ENCODE data around the gene IGFL2. TPM values are rescaled to one million over a fixed set of nuclear protein-coding genes. Genes with fewer than 3 reads are reported as not detected.

IGFL2 gene
- total and polyA plus RNA-seq, 12 donors: 0.44 TPM; not detected in 11

DNA sequence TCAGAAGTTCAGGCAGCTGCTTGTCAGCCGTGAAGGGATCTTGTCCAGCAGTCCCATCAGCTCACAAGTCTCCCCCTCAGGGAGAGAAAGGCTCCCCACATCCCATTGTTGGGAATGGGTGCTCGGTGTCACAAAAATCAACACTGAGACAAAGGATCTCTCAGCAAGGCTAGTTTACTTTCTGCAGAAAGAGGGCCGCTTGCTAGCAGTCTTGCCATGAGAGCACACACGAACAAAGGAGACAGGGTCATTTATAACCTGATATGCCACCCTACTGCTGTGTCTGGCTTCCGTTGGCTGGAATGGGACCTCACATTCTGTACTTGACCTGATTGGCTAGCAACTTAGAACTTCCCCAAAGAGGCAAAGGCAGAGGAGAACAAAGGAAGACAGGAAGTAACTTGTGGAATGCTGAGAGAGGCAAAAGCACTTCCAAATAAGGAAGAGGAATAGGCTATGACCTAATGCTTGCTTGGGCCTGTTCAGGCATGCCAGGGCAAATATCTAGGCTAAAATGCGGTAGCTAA lies 14.9 kb upstream of the IGFL2 start:
- peak in 2 of 8 donors; percentile 24 to 35 for ATAC-seq
- intact Hi-C loops (cut with DNase I): no loop called here
- Histone ChIP-seq H3K4me1 (peaks cover 2 to 21% (median 12%) of the 10 kb centered on the region in 9 donors), H3K9me3 (no peaks in the 10 kb centered on the region), H3K4me3 (no peak overlapping the region), H3K27ac (peak overlapping the region in 6 of 10 donors; percentile 38 to 84 (median 70)), H3K27me3 (peaks cover 0 to 27% (median 0%) of the 10 kb centered on the region in 7 donors), H3K36me3 (no peaks in the 10 kb centered on the region)
- 55 to 57% methylated on average over 6 of the region's 6 CpGs for WGBS, 2 donors
- TF ChIP-seq, protein P1, sequence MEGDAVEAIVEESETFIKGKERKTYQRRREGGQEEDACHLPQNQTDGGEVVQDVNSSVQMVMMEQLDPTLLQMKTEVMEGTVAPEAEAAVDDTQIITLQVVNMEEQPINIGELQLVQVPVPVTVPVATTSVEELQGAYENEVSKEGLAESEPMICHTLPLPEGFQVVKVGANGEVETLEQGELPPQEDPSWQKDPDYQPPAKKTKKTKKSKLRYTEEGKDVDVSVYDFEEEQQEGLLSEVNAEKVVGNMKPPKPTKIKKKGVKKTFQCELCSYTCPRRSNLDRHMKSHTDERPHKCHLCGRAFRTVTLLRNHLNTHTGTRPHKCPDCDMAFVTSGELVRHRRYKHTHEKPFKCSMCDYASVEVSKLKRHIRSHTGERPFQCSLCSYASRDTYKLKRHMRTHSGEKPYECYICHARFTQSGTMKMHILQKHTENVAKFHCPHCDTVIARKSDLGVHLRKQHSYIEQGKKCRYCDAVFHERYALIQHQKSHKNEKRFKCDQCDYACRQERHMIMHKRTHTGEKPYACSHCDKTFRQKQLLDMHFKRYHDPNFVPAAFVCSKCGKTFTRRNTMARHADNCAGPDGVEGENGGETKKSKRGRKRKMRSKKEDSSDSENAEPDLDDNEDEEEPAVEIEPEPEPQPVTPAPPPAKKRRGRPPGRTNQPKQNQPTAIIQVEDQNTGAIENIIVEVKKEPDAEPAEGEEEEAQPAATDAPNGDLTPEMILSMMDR (IDR thresholded peaks at IDR 0.05): no peak
- DNase-seq: peak in 1 of 2 donors; percentile 8

DNA sequence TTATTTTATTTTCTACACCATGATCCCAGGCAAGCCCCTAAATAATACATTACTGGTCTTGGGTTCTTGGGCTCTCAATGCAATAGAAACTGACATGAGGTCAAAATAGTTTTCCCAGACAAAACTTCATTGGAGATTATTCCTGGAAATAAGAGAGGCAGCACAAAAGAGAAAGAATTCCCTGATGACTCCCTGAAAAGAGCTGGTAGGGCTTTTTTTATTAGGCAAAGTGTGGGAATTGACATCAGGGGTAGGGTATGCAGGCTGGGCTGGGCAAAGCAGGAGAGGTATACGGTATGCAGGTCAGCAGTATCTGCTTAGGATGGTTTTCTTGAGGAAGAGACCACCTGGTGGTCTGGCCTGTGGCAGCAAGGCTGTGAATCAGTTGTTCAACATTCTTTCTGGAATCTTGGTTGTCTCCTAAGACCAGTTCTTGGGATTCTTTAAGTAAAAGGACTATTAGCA lies 14.2 kb upstream of the IGFL2 start:
- Histone ChIP-seq H3K9me3 (no peaks in the 10 kb centered on the region), H3K36me3 (no peaks in the 10 kb centered on the region), H3K27ac (peak overlapping the region in 6 of 10 donors; percentile 21 to 84 (median 70)), H3K27me3 (peaks cover 0 to 20% (median 0%) of the 10 kb centered on the region in 7 donors), H3K4me3 (no peak overlapping the region), H3K4me1 (peaks cover 2 to 21% (median 12%) of the 10 kb centered on the region in 9 donors)
- WGBS, 2 donors: 83 to 85% methylated on average over 1 of the region's 1 CpG
- TF ChIP-seq, protein P1 (IDR thresholded peaks at IDR 0.05): no peak
- ATAC-seq (no peak), DNase-seq (no peak)
- intact Hi-C loops (cut with DNase I): no loop called here

DNA sequence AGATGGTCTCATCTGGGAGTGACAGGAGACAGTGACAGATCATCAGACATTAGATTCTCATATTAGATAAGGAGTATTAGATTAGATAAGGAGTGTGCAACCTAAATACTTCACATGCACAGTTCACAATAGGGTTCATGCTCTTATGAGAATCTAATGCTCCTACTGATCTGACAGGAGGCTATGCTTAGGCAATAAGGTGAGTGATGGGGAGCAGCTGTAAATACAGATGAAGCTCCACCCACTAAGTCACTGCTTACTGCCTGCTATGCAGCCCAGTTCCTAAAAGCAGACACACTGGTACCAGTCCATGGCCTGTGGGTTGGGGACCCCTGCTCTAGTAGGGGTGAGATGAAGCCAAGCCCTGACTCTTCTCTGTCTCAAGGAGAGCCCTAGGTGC lies 13.5 kb upstream of the IGFL2 start:
- no peak for ATAC-seq
- Histone ChIP-seq H3K27me3 (peaks cover 0 to 15% (median 0%) of the 10 kb centered on the region in 7 donors), H3K4me3 (no peak overlapping the region), H3K36me3 (no peaks in the 10 kb centered on the region), H3K27ac (peak overlapping the region in 2 of 10 donors; percentile 71 to 84), H3K9me3 (no peaks in the 10 kb centered on the region), H3K4me1 (peaks cover 2 to 21% (median 12%) of the 10 kb centered on the region in 9 donors)
- intact Hi-C loops (cut with DNase I): no loop called here
- TF ChIP-seq, protein P1 (IDR thresholded peaks at IDR 0.05): no peak
- DNase-seq: no peak

DNA sequence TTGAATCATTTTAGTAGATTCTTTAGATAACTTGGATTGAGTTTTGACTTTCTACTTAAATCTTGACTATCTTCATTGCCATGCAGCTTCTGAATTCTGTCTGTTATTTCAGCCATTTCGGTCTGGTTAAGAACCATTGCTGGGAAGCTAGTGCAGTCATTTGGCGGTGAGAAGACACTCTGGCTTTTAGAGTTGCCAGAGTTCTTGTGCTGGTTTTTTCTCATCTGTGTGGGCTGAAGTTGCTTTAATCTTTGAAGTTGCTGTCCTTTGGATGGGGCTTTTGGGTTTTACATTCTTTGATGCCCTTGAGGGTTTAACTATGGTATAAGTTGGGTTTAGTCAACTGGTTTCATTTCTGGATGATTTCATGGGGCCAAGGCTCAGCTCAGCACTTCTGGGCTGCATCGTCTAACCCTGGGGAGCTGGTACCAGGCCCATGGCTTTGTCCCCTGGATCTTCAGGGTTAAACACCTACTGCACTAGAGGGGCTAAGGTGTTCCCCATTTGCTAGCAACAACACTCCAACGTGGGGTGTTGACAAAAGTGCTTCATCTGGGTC lies 10.0 kb upstream of the IGFL2 start:
- ATAC-seq (no peak), DNase-seq (no peak)
- intact Hi-C loops (cut with DNase I): no loop called here
- 85 to 88% methylated on average over 4 of the region's 4 CpGs for WGBS, 2 donors
- Histone ChIP-seq H3K27ac (no peak overlapping the region), H3K4me1 (peaks cover 2 to 18% (median 12%) of the 10 kb centered on the region in 9 donors), H3K27me3 (peaks cover 0 to 4% (median 0%) of the 10 kb centered on the region in 7 donors), H3K4me3 (no peak overlapping the region), H3K9me3 (no peaks in the 10 kb centered on the region), H3K36me3 (no peaks in the 10 kb centered on the region)
- TF ChIP-seq, protein P1 (IDR thresholded peaks at IDR 0.05): no peak
